Thyroid gland (tissue), 4 donors: Measurements from ENCODE around the gene OR52K2.
"Not testable (repeated sequence)": the region's sequence is repeated elsewhere in the genome, so short reads cannot be mapped to it uniquely, and the experiment has no call there.

Source experiments
- POLR2A ChIP-seq, 2 donors: fragments of 450-650 bp; IDR thresholded peaks; one replicate each; pipeline ENCODE4 v1.6.1; 2017; ENCODE audit warnings: antibody characterized with exemption in 2 of 2, mild to moderate bottlenecking in 2 of 2, moderate library complexity in 1 of 2
- TF ChIP-seq, protein P1 (sequence below), 6 experiments: fragments of 200-600 bp in 3 of 6; fragments of 450-650 bp in 3 of 6; sonication (generic) in 3 of 6; IDR thresholded peaks; one replicate each; pipeline ENCODE4 v1.5.1; 2016 to 2019; ENCODE audit warnings: antibody characterized with exemption in 6 of 6, mild to moderate bottlenecking in 2 of 6, inconsistent platforms in 1 of 6, moderate library complexity in 1 of 6

DNA sequence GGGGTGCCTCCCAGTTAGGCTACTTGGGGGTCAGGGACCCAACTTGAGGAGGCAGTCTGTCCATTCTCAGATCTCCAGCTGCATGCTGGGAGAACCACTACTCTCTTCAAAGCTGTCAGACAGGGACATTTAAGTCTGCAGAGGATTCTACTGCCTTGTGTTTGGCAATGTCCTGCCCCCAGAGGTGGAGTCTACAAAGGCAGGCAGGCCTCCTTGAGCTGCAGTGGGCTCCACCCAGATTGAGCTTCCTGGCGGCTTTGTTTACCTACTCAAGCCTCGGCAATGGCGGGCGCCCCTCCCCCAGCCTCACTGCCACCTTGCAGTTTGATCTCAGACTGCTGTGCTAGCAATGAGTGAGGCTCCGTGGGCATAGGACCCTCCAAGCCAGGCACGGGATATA, 42.9 kb upstream of the OR52K2 start:
- TF ChIP-seq, protein P1, sequence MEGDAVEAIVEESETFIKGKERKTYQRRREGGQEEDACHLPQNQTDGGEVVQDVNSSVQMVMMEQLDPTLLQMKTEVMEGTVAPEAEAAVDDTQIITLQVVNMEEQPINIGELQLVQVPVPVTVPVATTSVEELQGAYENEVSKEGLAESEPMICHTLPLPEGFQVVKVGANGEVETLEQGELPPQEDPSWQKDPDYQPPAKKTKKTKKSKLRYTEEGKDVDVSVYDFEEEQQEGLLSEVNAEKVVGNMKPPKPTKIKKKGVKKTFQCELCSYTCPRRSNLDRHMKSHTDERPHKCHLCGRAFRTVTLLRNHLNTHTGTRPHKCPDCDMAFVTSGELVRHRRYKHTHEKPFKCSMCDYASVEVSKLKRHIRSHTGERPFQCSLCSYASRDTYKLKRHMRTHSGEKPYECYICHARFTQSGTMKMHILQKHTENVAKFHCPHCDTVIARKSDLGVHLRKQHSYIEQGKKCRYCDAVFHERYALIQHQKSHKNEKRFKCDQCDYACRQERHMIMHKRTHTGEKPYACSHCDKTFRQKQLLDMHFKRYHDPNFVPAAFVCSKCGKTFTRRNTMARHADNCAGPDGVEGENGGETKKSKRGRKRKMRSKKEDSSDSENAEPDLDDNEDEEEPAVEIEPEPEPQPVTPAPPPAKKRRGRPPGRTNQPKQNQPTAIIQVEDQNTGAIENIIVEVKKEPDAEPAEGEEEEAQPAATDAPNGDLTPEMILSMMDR (IDR thresholded peaks at IDR 0.05) = not testable (repeated sequence)
- TF ChIP-seq POLR2A (IDR thresholded peaks at IDR 0.05) = not testable (repeated sequence)
